HG03469 (cell line): ENCODE measurements around the gene DIAPH2.

ENCODE experiments used
- ATAC-seq: cut with Tn5 transposase; IDR thresholded peaks from one replicate; pipeline ENCODE4 v1.9.1; 2021; ENCODE audit warnings: mild to moderate bottlenecking, moderate library complexity, moderate number of reproducible peaks; ENCODE audit not compliant: unreplicated experiment

DIAPH2 gene

GRCh38 chrX:96684339-96685209, at the start of gene DIAPH2:
Gene DIAPH2, plus strand, starts transcription at chrX:96684842.
- peak; percentile 83 for ATAC-seq

DNA sequence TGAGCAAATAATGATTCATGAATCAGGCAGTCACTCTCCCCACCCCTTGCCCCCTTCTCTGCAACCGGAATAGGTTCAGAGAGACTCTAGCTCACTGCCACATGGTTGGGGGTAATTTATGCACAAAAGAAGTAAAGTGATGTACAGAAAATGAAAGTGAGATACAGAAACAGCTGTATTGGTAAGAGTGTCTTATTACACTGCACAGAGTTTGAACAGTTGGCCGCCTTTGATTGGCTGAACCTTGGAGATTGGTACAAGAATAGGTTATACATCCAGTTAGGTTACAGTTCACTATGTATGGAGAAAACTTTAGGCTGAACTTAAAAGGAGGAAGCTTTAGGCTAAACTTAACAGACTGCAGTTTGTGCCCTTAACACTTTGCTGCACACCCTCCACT, 34.6 kb upstream of the DIAPH2 start:
- no peak for ATAC-seq

DNA sequence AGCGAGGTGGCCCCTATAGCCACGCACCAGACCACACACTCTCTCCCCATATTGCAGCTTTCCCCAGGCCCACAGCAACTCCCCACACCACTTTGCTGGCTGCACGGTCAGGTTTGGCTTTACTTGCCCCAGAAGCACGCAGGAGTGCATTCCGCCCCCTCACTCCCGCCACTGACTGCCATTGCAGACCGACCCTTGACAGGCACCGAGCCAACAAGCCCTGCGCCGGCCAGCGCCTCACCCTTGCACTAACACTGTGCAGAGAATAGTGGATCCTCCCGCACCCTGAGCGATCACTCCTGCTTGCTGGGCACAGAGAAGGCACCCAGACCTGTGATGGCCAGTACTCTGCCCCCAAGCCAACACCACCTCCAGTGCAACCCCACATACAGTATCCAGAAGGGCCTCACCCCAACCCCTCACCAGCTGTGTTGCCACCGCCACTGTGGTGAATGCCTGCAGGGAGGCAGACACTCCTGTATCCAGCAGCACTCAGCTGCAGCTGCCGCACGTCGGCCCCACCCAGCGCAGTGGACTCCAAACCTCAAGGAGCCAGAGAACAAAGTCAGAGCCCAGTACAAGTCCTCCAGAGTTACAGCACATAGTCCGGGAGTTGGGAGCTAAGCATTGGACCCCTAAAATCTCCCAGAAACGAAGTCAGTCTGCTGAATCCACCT, 28.6 kb upstream of the DIAPH2 start:
- ATAC-seq, result no peak

- ATAC-seq, result no peak
Measured at GRCh38 chrX:96682516-96682915, 2.1 kb upstream of the DIAPH2 start.

- ATAC-seq, result no peak
Measured at GRCh38 chrX:96683997-96684338, 674 bp upstream of the DIAPH2 start.

DNA sequence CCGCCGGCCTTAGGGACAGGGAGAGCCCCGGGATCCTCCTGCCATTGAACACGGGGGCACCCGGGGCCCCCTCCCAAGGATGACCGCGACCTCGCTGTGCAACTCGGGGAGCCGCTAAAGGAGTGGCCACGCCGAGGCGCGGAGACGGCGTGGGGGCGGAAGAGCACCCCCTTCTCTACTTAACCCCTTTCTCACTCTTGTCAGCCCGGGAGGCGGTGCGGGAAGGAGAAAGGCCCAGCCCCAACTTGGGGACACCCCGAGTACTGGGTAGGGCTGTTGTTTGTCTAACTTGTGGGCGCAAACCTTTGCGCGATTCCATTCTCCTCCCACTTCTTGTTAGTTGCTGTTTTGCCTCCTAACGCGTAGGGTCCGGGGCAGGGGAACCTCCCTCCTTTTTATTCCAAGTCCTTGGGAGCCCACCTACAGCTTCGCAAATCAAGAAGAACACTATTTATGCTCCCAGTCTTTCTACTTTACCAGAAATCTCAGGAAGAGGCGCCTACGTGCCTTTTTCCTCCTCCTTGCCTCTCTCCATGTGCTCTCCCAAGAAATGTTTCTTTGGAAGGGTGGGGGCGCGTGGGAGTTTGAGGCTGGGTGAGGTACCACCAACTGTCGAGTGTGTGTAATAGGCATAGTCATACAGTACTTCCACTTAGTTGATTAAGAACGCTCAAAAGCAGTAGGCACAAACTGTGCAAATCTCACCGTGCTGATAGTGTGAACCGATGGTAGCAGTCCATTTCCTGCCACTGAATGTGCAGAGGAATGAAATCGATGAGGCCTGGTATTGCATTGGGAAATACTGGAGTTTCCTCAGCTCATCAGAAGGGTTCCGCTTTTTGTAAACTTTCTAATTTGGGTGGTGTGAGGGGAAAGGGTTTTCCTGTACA, 813 bp downstream of the DIAPH2 start:
- ATAC-seq, result no peak

DNA sequence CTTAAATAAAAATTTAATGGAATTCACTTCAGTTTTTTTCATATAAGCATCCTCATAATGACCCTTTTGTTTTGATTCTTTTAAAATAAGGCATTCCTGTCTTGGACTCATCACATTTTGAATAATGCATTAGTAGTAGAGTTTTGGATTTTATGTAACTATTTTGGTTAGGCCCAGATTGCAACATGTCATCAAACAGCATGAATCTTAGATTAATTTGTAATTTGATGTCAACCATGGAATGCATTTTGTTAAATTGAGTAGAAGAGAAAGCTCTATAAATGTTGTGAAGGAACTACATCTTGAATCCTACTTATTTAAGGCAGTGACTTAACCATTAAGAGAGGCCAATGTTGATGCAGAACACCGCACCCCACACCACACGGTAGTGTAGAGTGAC, 3.1 kb downstream of the DIAPH2 start:
- ATAC-seq, result no peak

DNA sequence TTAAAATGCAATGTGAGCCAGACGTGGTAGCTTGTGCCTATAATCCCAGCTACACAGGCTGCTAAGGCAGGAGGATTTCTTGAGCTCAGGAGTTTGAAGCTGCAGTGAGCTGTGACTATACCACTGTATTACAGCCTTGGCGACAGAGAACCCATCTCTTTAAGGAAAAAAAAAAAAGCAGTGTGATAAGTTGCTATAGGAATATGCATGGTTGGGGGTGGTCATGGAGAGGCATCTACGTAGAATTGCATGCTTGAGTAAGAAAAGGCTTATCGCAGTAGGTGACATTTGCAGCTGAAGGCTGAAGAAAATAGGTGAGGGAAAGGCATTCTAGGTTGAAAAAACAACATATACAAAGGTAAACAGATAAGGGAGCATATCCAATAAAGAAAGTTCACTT, 4.1 kb downstream of the DIAPH2 start:
- no peak for ATAC-seq

GRCh38 chrX:96689991-96690390, 5.3 kb downstream of the DIAPH2 start:
- no peak for ATAC-seq

DNA sequence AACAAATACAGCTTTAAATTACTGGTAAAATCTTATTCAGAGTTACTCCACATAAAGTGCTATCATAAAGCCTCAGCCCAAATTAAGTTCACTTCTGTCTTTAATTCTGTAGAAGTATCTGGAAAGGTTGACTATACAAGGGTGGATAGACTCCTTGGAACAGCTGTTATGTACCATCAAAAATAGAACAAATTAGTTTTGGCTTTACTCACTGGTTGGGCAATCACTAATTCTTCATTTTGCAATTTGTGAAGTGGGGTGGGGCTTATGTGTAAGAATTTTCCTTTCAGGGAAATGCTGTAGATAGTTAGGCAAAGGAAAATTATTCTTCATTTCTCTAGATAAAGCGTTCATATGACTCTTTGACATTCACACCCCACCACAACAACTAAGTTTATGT, 7.8 kb downstream of the DIAPH2 start:
- ATAC-seq, result no peak

DNA sequence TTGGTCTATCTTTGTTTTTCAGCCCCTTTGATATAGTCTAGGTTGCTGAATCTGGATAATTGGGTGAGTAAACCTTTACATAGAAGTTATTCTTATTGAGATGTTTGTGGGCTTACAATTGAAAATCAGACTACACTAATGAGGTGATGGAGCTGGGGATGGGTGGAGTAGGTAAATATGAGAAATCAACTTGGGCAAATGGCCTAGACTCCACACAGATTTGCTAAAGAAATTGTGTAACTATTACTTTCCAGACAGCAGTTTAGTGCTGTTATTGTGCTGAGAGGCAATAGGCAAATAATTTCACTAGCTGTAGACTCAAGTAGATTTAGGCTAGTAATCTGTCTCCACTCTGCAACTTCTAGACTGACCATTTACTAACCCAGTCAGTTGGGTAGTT, 8.2 kb downstream of the DIAPH2 start:
- ATAC-seq, result no peak

DNA sequence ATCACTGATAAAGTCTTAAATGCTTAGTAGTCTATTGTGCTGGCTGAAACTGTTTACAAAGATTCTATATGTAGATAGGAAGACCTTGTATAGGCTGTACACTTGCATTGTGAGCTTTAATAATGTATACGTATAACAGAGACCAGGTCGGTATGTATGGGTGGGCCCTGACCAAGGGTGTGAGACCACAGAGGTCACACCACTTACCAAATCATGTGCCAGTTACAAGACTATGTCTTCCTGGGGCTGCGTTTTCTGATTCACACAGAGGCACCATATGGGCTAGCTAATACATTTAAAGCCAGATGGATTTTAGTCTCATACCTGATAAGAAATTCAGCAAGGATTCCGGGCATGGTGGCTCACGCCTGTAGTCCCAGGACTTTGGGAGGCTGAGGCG, 8.8 kb downstream of the DIAPH2 start:
- ATAC-seq, result no peak

- ATAC-seq, result no peak
Measured at GRCh38 chrX:96696462-96696861, 11.8 kb downstream of the DIAPH2 start.

GRCh38 chrX:96700625-96701024, 16.0 kb downstream of the DIAPH2 start:
- ATAC-seq, result no peak

DNA sequence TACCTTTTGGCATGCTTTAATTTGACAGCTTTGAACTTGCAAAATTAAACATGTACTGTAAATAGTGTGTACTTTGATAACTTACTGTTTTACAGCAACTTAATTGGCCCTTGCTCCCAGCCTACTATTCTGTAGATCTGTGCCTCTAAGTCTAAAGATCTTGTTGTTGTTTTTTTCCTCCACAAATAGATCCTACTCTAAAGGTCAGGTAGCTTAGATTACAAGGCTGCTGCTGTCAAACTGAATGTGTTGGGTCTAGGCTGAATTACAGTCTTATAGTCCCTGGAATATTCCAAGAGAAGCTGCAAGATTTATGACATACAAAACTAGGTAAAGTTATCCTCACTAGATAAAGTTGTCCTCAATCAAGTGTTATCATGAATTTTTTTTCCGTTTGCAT, 18.7 kb downstream of the DIAPH2 start:
- ATAC-seq, result no peak

DNA sequence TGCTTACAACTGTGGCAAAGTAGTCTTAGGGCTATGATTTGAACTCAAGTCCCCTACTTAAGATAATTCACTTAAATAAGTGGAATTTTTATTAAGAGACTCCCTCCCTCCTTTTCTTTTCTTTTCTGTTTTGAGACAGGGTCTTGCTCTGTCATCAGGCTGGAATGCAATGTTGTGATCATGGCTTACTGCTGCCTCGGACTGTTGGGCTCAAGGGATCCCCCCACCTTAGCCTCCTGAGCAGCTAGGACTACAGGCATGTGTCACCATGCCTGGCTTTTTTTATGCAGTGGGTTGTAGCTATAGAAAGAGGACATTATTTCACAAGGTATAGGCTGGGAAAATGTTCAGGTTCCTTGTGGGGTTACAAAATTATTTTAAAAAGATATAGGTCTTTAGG, 19.2 kb downstream of the DIAPH2 start:
- no peak for ATAC-seq

GRCh38 chrX:96704629-96705028, 20.0 kb downstream of the DIAPH2 start:
- ATAC-seq, result no peak

- no peak for ATAC-seq
Measured at GRCh38 chrX:96705905-96706304, 21.3 kb downstream of the DIAPH2 start.

- ATAC-seq, result no peak
Measured at GRCh38 chrX:96707804-96708203, 23.2 kb downstream of the DIAPH2 start.

DNA sequence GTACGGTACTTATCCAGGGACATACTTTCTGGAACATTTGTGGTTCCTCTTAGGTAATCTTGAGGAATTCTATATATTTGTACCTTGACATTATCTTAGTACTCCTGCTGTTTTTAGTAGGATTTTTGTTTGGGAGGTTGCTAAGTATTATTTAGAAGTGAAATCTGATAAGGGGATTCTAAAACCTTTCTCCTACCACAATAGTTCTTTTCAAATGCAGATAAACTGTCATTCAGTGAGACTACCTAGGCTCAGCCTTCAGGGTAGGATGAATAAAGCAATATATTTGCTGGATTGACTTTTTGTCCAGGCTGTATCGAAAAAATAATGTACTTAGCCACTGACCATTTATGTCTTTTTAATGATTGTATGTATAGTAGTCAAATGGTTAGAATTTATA, 25.4 kb downstream of the DIAPH2 start:
- ATAC-seq, result no peak

DNA sequence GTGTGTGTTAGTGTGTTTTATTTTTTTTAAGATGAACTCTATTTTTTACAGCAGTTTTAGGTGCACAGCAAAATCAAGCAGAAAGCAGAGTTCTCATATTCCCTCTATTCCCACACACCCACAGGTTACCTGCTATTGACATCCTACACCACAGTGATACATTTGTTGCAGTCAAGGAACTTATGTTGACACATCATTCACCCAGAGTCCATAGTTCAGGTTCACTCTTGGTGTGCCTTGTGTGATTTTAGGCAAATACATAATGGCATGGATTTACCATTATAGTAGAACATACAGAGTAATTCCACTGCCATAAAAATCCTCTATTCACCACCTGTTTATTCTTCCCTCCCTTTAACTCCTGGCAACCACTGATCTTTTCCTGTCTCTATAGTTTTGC, 28.7 kb downstream of the DIAPH2 start:
- no peak for ATAC-seq
